GM12878 (cell line): ENCODE data around the gene SCYGR3. TPM values are rescaled to one million over a fixed set of nuclear protein-coding genes. Genes with fewer than 3 reads are reported as not detected.

ENCODE experiments used
- ATAC-seq: fragments of 200-7000 bp; cut with Tn5 transposase; 3 replicates; pipeline ENCODE4 v1.9.1; 2020; ENCODE audit warnings: mild to moderate bottlenecking, moderate library complexity
- BruUV-seq: library from RNA; stranded (reverse); fragments of 400-500 nt; replicated peaks from 2 replicates; lab custom pipeline; 2021; lab: Mats Ljungman, UMichigan
- CTCF ChIA-PET: fragments of 300-600 bp; sonication (Branson Sonifier 250); formaldehyde crosslinking; extraction: SDS; loops from one replicate; lab custom pipeline; 2021; ENCODE audit warnings: inconsistent platforms; lab: Yijun Ruan, JAX
- POLR2A ChIA-PET: fragments of 350-600 bp; formaldehyde crosslinking; extraction: SDS; loops from one replicate; lab custom pipeline; 2021; ENCODE audit warnings: inconsistent platforms; lab: Charles Lee
- RAD21 ChIA-PET: fragments of 300-600 bp; sonication (Branson Sonifier 250); formaldehyde crosslinking; loops from one replicate; lab custom pipeline; 2023; ENCODE audit warnings: antibody characterized with exemption; ENCODE audit not compliant: unreplicated experiment; lab: Charles Lee
- SMC1A ChIA-PET: fragments of 300-600 bp; sonication (Branson Sonifier 250); formaldehyde crosslinking; loops from one replicate; lab custom pipeline; 2023; ENCODE audit not compliant: unreplicated experiment, uncharacterized antibody; lab: Charles Lee
- DNase-seq: peaks from one replicate; pipeline ENCODE4 v3.0.0-alpha.2; 2011; ENCODE audit warnings: low read depth, low spot score
- FAIRE-seq: peaks from 3 replicates; lab custom pipeline; 2011; peaks lifted over from hg19 to GRCh38; lab: Jason Lieb, UNC
- H2AFZ ChIP-seq: 2 replicates; pipeline ENCODE4 v1.6.0; 2011; ENCODE audit warnings: low read depth, low read length, control low read depth; ENCODE audit not compliant: control insufficient read depth
- H3K27ac ChIP-seq: 2 replicates; pipeline ENCODE4 v1.5.1; 2011; ENCODE audit warnings: control low read depth; ENCODE audit not compliant: control insufficient read depth, insufficient read depth
- H3K27me3 ChIP-seq, 2 experiments: replicated peaks in 1 of 2; 2 replicates each; pipeline versions ENCODE4 v1.6.0 to v1.6.1; 2011; ENCODE audit warnings: low read length in 1 of 2; ENCODE audit not compliant: control insufficient read depth in 2 of 2, insufficient read depth in 2 of 2
- H3K36me3 ChIP-seq, 2 experiments: 2 replicates each; pipeline ENCODE4 v1.5.1; 2011; ENCODE audit warnings: low read length in 1 of 2; ENCODE audit not compliant: control insufficient read depth in 2 of 2, insufficient read depth in 2 of 2
- H3K4me1 ChIP-seq: 2 replicates; pipeline ENCODE4 v1.6.1; 2011; ENCODE audit warnings: mild to moderate bottlenecking, low read length, moderate library complexity, mixed read lengths; ENCODE audit not compliant: control insufficient read depth, insufficient read depth
- H3K4me2 ChIP-seq: 2 replicates; pipeline ENCODE4 v1.6.0; 2011; ENCODE audit warnings: control low read depth; ENCODE audit not compliant: control insufficient read depth, insufficient read depth
- H3K4me3 ChIP-seq: fragments of 200-600 bp; sonication (generic); 2 replicates; pipeline ENCODE4 v1.5.1; 2016
- H3K79me2 ChIP-seq: 2 replicates; pipeline ENCODE4 v1.6.0; 2011; ENCODE audit warnings: low read length; ENCODE audit not compliant: control insufficient read depth, insufficient read depth
- H3K9ac ChIP-seq: 2 replicates; pipeline ENCODE4 v1.8.0; 2011; ENCODE audit warnings: low read length, control low read depth, mixed read lengths; ENCODE audit not compliant: control insufficient read depth, insufficient read depth
- H3K9me3 ChIP-seq: replicated peaks from 3 replicates; pipeline ENCODE4 v1.5.1; 2011; ENCODE audit warnings: mild to moderate bottlenecking, low read length; ENCODE audit not compliant: control insufficient read depth, insufficient read depth
- H4K20me1 ChIP-seq: 2 replicates; pipeline ENCODE4 v1.6.0; 2011; ENCODE audit not compliant: control insufficient read depth, insufficient read depth
- KLF5 ChIP-seq: fragments of 450-650 bp; IDR thresholded peaks from 2 replicates; pipeline ENCODE4 v1.6.1; 2014; ENCODE audit warnings: mild to moderate bottlenecking; ENCODE audit not compliant: partially characterized antibody
- MXI1 ChIP-seq: fragments of 150-350 bp; IDR thresholded peaks from 2 replicates; pipeline ENCODE4 v1.6.1; 2011; ENCODE audit warnings: low read depth, mild to moderate bottlenecking, inconsistent platforms, low read length, improper control_type of control experiment
- MYB ChIP-seq: fragments of 150-350 bp; IDR thresholded peaks from 2 replicates; pipeline ENCODE4 v1.6.1; 2014; ENCODE audit warnings: mild to moderate bottlenecking, low read depth, low read length, borderline replicate concordance
- NR2C2 ChIP-seq: IDR thresholded peaks from 2 replicates; pipeline ENCODE4 v1.6.1; 2011; ENCODE audit warnings: borderline replicate concordance, low read depth; ENCODE audit not compliant: control insufficient read depth, insufficient read length
- POLR2AphosphoS2 ChIP-seq: IDR thresholded peaks from 2 replicates; pipeline ENCODE4 v1.6.1; 2011; ENCODE audit warnings: low read depth, mild to moderate bottlenecking, low read length, improper control_type of control experiment, moderate library complexity
- RBBP5 ChIP-seq: fragments of 200-600 bp; sonication (generic); conservative IDR thresholded peaks from 2 replicates; pipeline ENCODE4 v1.6.1; 2016
- STAT3 ChIP-seq: IDR thresholded peaks from 2 replicates; pipeline ENCODE4 v1.6.1; 2011; ENCODE audit warnings: low read depth, low read length, improper control_type of control experiment
- YY1 ChIP-seq: IDR thresholded peaks from 2 replicates; pipeline ENCODE4 v1.6.1; 2011; ENCODE audit warnings: low read depth, mild to moderate bottlenecking, low read length
- ZNF207 ChIP-seq: fragments of 450-650 bp; IDR thresholded peaks from 2 replicates; pipeline ENCODE4 v1.6.1; 2014; ENCODE audit warnings: antibody characterized with exemption, mild to moderate bottlenecking, borderline replicate concordance
- in situ Hi-C: fragments of 300-500 bp; cut with MboI; formaldehyde crosslinking; loops from 9 replicates; pipeline ENCODE4 v1.14.3; 2018; ENCODE audit warnings: mixed read lengths
- intact Hi-C: fragments of 100-400 bp; cut with micrococcal nuclease; formaldehyde crosslinking; loops from one replicate; pipeline ENCODE4 v1.14.2; 2022; ENCODE audit not compliant: unreplicated experiment
- polyA plus RNA-seq, 11 experiments: library from polyadenylated mRNA; depleted of rRNA in 4 of 11; unstranded in 6 of 11; stranded (reverse) in 5 of 11; fragments of >200 nt; fragmentation: Nextera tagmentation in 4 of 11; fragmentation: Illumina TruSeq in 1 of 11; extraction: Ambion mirVana in 4 of 11; extraction: Trizol in 1 of 11; gene quantifications; 1 replicate in 1 of 11; 2 replicates in 10 of 11; pipeline versions ENCODE4 v1.2.1 to v1.2.3, GENCODE V29; 2011 to 2016; ENCODE audit warnings: inconsistent platforms in 2 of 11, missing spikeins in 2 of 11, low read depth in 1 of 11
- total RNA-seq, 4 experiments: library from RNA; depleted of rRNA in 3 of 4; stranded (reverse); fragments of >200 nt in 3 of 4; fragmentation: Illumina TruSeq in 1 of 4; extraction: Trizol in 1 of 4; gene quantifications; 2 replicates each; pipeline versions ENCODE4 v1.2.1 to v1.2.3, GENCODE V29; 2013 to 2021
- TF ChIP-seq, protein P1 (sequence below): IDR thresholded peaks from 2 replicates; pipeline ENCODE4 v1.6.1; 2011; ENCODE audit warnings: borderline replicate concordance, low read depth, mild to moderate bottlenecking, moderate library complexity, low read length; ENCODE audit not compliant: insufficient read depth, poor library complexity, severe bottlenecking
- TF ChIP-seq, protein P2 (sequence below): fragments of 150-350 bp; IDR thresholded peaks from 2 replicates; pipeline ENCODE4 v1.6.1; 2016; ENCODE audit warnings: low read depth, low read length
- TF ChIP-seq, protein P3 (sequence below): fragments of 450-650 bp; formaldehyde crosslinking; IDR thresholded peaks from 2 replicates; pipeline ENCODE4 v1.5.0; 2022; ENCODE audit warnings: mild to moderate bottlenecking, missing genetic modification characterization
- TF ChIP-seq, protein P4 (sequence below): IDR thresholded peaks from 2 replicates; pipeline ENCODE4 v1.6.1; 2011; ENCODE audit warnings: low read depth, low read length, improper control_type of control experiment, borderline replicate concordance
- TF ChIP-seq, protein P5 (sequence below): fragments of 450-650 bp; conservative IDR thresholded peaks from 2 replicates; pipeline ENCODE4 v1.6.1; 2017; ENCODE audit warnings: mild to moderate bottlenecking, moderate library complexity

SCYGR3 gene
- total and polyA plus RNA-seq, 10 of the 15 experiments (the other 5 are each of a cell fraction or from before 2014, with no cell fraction given) = not detected

DNA sequence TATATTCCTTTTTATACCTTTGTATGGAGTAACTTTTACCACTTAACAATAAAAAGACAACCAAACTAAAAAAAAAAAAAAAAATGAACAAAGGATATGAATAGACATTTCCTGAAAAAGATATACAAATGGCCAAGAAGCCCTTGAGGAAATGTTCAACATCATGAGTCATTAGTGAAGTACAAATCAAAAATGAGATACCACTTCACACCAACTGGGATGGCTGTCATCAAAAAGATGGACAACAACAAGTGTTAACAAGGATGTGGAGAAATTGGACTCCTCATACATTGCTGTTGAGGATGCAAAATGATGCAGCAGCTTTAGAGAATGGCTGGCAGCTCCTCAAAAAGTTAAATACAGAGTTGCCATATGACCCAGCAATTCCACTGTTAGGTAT is 38.5 kb downstream of the SCYGR3 start:
- POLR2A ChIA-PET = no interaction called here
- RAD21 ChIA-PET = no interaction called here
- H3K4me2 ChIP-seq = no peak overlapping the region
- no peaks in the 10 kb centered on the region for H3K79me2 ChIP-seq
- no peak for ATAC-seq
- H3K9me3 ChIP-seq = no peaks in the 10 kb centered on the region
- no peak for FAIRE-seq
- no peak overlapping the region for H2AFZ ChIP-seq
- intact Hi-C loops = no loop called here
- no peaks in the 10 kb centered on the region for H3K4me1 ChIP-seq
- SMC1A ChIA-PET = no interaction called here
- no peak overlapping the region for H3K9ac ChIP-seq
- no peak overlapping the region for H3K4me3 ChIP-seq
- DNase-seq = no peak
- no peaks in the 10 kb centered on the region for H4K20me1 ChIP-seq
- CTCF ChIA-PET = no interaction called here
- H3K27me3 ChIP-seq = no peaks in the 10 kb centered on the region
- H3K36me3 ChIP-seq = no peaks in the 10 kb centered on the region
- in situ Hi-C loops = no loop called here
- no peak overlapping the region for H3K27ac ChIP-seq
- BruUV-seq = no TSS peak
- TF ChIP-seq POLR2AphosphoS2 (no peak), MYB (no peak), KLF5 (no peak), YY1 (no peak), NR2C2 (no peak), MXI1 (no peak), ZNF207 (no peak), RBBP5 (no peak), STAT3 (no peak)
- TF ChIP-seq, protein P1, sequence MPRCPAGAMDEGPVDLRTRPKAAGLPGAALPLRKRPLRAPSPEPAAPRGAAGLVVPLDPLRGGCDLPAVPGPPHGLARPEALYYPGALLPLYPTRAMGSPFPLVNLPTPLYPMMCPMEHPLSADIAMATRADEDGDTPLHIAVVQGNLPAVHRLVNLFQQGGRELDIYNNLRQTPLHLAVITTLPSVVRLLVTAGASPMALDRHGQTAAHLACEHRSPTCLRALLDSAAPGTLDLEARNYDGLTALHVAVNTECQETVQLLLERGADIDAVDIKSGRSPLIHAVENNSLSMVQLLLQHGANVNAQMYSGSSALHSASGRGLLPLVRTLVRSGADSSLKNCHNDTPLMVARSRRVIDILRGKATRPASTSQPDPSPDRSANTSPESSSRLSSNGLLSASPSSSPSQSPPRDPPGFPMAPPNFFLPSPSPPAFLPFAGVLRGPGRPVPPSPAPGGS = no peak
- TF ChIP-seq, protein P2, sequence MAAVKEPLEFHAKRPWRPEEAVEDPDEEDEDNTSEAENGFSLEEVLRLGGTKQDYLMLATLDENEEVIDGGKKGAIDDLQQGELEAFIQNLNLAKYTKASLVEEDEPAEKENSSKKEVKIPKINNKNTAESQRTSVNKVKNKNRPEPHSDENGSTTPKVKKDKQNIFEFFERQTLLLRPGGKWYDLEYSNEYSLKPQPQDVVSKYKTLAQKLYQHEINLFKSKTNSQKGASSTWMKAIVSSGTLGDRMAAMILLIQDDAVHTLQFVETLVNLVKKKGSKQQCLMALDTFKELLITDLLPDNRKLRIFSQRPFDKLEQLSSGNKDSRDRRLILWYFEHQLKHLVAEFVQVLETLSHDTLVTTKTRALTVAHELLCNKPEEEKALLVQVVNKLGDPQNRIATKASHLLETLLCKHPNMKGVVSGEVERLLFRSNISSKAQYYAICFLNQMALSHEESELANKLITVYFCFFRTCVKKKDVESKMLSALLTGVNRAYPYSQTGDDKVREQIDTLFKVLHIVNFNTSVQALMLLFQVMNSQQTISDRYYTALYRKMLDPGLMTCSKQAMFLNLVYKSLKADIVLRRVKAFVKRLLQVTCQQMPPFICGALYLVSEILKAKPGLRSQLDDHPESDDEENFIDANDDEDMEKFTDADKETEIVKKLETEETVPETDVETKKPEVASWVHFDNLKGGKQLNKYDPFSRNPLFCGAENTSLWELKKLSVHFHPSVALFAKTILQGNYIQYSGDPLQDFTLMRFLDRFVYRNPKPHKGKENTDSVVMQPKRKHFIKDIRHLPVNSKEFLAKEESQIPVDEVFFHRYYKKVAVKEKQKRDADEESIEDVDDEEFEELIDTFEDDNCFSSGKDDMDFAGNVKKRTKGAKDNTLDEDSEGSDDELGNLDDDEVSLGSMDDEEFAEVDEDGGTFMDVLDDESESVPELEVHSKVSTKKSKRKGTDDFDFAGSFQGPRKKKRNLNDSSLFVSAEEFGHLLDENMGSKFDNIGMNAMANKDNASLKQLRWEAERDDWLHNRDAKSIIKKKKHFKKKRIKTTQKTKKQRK = no peak
- TF ChIP-seq, protein P3, sequence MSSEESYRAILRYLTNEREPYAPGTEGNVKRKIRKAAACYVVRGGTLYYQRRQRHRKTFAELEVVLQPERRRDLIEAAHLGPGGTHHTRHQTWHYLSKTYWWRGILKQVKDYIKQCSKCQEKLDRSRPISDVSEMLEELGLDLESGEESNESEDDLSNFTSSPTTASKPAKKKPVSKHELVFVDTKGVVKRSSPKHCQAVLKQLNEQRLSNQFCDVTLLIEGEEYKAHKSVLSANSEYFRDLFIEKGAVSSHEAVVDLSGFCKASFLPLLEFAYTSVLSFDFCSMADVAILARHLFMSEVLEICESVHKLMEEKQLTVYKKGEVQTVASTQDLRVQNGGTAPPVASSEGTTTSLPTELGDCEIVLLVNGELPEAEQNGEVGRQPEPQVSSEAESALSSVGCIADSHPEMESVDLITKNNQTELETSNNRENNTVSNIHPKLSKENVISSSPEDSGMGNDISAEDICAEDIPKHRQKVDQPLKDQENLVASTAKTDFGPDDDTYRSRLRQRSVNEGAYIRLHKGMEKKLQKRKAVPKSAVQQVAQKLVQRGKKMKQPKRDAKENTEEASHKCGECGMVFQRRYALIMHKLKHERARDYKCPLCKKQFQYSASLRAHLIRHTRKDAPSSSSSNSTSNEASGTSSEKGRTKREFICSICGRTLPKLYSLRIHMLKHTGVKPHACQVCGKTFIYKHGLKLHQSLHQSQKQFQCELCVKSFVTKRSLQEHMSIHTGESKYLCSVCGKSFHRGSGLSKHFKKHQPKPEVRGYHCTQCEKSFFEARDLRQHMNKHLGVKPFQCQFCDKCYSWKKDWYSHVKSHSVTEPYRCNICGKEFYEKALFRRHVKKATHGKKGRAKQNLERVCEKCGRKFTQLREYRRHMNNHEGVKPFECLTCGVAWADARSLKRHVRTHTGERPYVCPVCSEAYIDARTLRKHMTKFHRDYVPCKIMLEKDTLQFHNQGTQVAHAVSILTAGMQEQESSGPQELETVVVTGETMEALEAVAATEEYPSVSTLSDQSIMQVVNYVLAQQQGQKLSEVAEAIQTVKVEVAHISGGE (CRISPR knock-in tag) = no peak
- TF ChIP-seq, protein P4, sequence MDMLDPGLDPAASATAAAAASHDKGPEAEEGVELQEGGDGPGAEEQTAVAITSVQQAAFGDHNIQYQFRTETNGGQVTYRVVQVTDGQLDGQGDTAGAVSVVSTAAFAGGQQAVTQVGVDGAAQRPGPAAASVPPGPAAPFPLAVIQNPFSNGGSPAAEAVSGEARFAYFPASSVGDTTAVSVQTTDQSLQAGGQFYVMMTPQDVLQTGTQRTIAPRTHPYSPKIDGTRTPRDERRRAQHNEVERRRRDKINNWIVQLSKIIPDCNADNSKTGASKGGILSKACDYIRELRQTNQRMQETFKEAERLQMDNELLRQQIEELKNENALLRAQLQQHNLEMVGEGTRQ = no peak
- TF ChIP-seq, protein P5, sequence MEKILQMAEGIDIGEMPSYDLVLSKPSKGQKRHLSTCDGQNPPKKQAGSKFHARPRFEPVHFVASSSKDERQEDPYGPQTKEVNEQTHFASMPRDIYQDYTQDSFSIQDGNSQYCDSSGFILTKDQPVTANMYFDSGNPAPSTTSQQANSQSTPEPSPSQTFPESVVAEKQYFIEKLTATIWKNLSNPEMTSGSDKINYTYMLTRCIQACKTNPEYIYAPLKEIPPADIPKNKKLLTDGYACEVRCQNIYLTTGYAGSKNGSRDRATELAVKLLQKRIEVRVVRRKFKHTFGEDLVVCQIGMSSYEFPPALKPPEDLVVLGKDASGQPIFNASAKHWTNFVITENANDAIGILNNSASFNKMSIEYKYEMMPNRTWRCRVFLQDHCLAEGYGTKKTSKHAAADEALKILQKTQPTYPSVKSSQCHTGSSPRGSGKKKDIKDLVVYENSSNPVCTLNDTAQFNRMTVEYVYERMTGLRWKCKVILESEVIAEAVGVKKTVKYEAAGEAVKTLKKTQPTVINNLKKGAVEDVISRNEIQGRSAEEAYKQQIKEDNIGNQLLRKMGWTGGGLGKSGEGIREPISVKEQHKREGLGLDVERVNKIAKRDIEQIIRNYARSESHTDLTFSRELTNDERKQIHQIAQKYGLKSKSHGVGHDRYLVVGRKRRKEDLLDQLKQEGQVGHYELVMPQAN = no peak
